ENCODE results near the gene RNH1. TPM values are rescaled to one million over a fixed set of nuclear protein-coding genes. Genes with fewer than 3 reads are reported as not detected.

RNH1 gene
- total and polyA plus RNA-seq, 2 of the 8 experiments (the other 6 are each of a cell fraction or from before 2014, with no cell fraction given) = 48.7 to 49.8 TPM

DNA sequence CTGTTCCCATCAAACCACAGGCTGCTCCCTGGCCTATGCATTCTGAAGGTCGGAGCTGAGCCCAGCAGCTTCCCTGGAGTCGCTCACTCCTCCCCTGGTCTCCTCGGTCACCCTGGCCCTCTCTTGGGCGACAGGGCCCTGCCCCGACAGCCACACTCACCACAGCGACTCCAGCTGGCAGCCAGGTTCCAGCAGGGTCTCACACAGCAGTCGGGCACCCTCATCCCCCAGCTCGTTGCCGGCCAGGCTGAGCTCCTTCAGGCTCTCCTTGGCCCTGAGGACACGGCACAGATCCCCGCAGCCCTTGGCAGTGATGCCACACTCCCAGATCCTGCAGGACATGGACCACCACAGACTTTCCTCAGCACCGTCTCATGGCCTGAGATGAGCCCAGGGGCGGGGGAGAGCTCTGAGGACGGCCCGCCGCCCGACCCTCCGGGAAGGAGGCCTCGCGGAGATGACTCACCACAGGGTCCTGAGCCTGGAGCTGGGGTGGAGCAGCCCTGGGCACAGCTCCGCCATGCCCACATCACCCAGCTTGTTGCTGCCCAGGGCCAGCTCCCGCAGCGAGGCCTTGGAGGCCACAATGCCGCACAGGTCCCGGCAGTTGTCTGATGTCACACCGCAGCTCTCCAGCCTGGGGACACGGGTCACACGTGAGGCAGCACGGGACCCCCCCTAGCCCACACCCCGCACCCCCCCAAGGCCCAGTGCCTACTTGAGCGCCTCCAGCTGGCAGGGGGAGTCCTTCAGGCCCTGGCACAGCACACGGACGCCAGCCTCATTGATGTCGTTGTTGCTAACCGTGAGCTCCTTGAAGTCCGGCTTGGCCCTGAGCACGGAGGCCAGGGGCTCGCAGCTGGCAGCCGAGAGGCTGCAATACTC, 8.5 kb downstream of the RNH1 start:
- Histone ChIP-seq H3K56ac (replicated peaks; ENCODE audit: insufficient read length, low read depth, low read length) (no peak overlapping the region), H3K4ac (replicated peaks; ENCODE audit: insufficient read length, low read depth, low read length) (no peak overlapping the region), H3K4me3 (ENCODE audit: extremely low read depth in 1 of 4, insufficient read depth in 2 of 4, low read depth in 3 of 4, low read length in 4 of 4) (no peak overlapping the region), H3K79me1 (ENCODE audit: low read depth, low read length) (no peaks in the 10 kb centered on the region; the same call in none of the 2 replicates), H2AK5ac (ENCODE audit: low read depth, low read length) (no peak overlapping the region), H3K9ac (replicated peaks in 1 of 4; ENCODE audit: extremely low read depth in 1 of 4, low read depth in 3 of 4, low read length in 3 of 4) (no peak overlapping the region), H3K27ac (ENCODE audit: low read depth, low read length) (no peak overlapping the region), H3K27me3 (replicated peaks in 1 of 4; ENCODE audit: control insufficient read depth in 3 of 4, extremely low read depth in 1 of 4, insufficient read depth in 3 of 4, low read length in 3 of 4) (no peaks in the 10 kb centered on the region), H3K79me2 (ENCODE audit: control insufficient read depth in 1 of 2, insufficient read depth in 2 of 2, low read length in 2 of 2) (no peaks in the 10 kb centered on the region), H3K9me3 (ENCODE audit: insufficient read depth in 2 of 2, low read depth in 1 of 2, low read length in 1 of 2) (peaks cover 11 to 19% of the 10 kb centered on the region in 2 experiments; a peak in 3 of 4 replicates), H4K20me1 (replicated peaks in 1 of 2; ENCODE audit: control insufficient read depth in 1 of 2, insufficient read depth in 2 of 2, low read length in 2 of 2) (peaks cover 4 to 12% of the 10 kb centered on the region in 2 experiments), H3K36me3 (ENCODE audit: control insufficient read depth in 2 of 4, insufficient read depth in 4 of 4, low read length in 3 of 4) (peaks cover 17 to 50% (median 33%) of the 10 kb centered on the region in 4 experiments; a peak in 7 of 8 replicates), H3K4me2 (ENCODE audit: insufficient read depth in 1 of 2, low read depth in 2 of 2, low read length in 2 of 2) (no peak overlapping the region), H3K23ac (ENCODE audit: insufficient read length) (no peak overlapping the region), H2BK20ac (ENCODE audit: low read length) (no peak overlapping the region), H4K8ac (ENCODE audit: extremely low read depth, insufficient read depth, low read length) (no peak overlapping the region), H2BK15ac (ENCODE audit: low read length) (no peak overlapping the region), H2BK120ac (replicated peaks; ENCODE audit: low read depth, low read length) (no peak overlapping the region), H3K14ac (ENCODE audit: insufficient read length) (no peak overlapping the region), H3K23me2 (ENCODE audit: low read depth, low read length) (no peaks in the 10 kb centered on the region), H2AFZ (ENCODE audit: low read length) (no peak overlapping the region), H3K18ac (ENCODE audit: extremely low read depth, low read length) (no peak overlapping the region), H4K91ac (replicated peaks; ENCODE audit: insufficient read length, low read length) (no peak overlapping the region), H3K4me1 (replicated peaks in 1 of 4; ENCODE audit: control insufficient read depth in 3 of 4, insufficient read depth in 4 of 4, low read length in 3 of 4) (no peaks in the 10 kb centered on the region), H2BK5ac (ENCODE audit: low read depth, low read length) (no peak overlapping the region), H2BK12ac (ENCODE audit: low read depth, low read length) (no peak overlapping the region), H4K5ac (ENCODE audit: insufficient read length, low read depth, low read length) (no peak overlapping the region)
- WGBS, 2 experiments (ENCODE audit: extremely low coverage in 1 of 2, insufficient coverage in 1 of 2, insufficient read length in 1 of 2, insufficient replicate concordance in 2 of 2, low coverage in 1 of 2, low lambda C conversion rate in 2 of 2, missing lambda C conversion rate in 1 of 2) = 94% methylated on average over 26 of the region's 39 CpGs; no CpG with 5 or more reads in 1 of the 2 experiments
- CTCF ChIA-PET (ENCODE audit: partially characterized antibody) = interaction anchor here (0.7 to 1.3 kb wide), 8 partner anchors 19 to 248 kb away, joined by 3 to 8 read pairs (median 3); no protein-coding TSS in a partner anchor
- POLR2A ChIA-PET (ENCODE audit: partially characterized antibody) = interaction anchor here (0.7 to 1.6 kb wide), 12 partner anchors 8 to 278 kb away, joined by 3 to 7 read pairs (median 3); partner anchors contain the start of genes GATD1 and HRAS
- FAIRE-seq = no peak
- no peak for DNase-seq (ENCODE audit: low read depth in 1 of 2, low spot score in 2 of 2)
- TF ChIP-seq E2F6 (IDR thresholded peaks at IDR 0.05) (no peak), NRF1 (IDR thresholded peaks at IDR 0.05; ENCODE audit: low read depth, low read length) (no peak), SAP30 (IDR thresholded peaks at IDR 0.05; ENCODE audit: insufficient read depth, insufficient replicate concordance, low read length) (no peak), SIX5 (IDR thresholded peaks at IDR 0.05; ENCODE audit: low read depth, low read length) (no peak), CBX8 (IDR thresholded peaks at IDR 0.05; ENCODE audit: borderline replicate concordance, low read depth, low read length) (no peak), TAF7 (optimal IDR thresholded peaks at IDR 0.05; ENCODE audit: borderline replicate concordance, low read depth, low read length) (no peak), KDM1A (IDR thresholded peaks at IDR 0.05; ENCODE audit: borderline replicate concordance, low read length) (no peak), SP2 (IDR thresholded peaks at IDR 0.05; ENCODE audit: low read length) (no peak), JUN (IDR thresholded peaks at IDR 0.05; ENCODE audit: low read depth, low read length) (no peak)

Measured in H1 (cell line).